Activated naive CD4-positive, alpha-beta T cell treated with anti-CD3 and anti-CD28 coated beads, Interleukin-2, amount 10 ng/mL, durations not matched to agents 7 days and 5 days (primary cell): Measurements from ENCODE around the gene BMP4.
A peak's percentile ranks its signal among the peaks of the same experiment; 100 is the strongest.

Experiments used
- CTCF ChIA-PET: fragments of 350-600 bp; sonication (Branson Sonifier 250); formaldehyde crosslinking; loops from one replicate; lab custom pipeline; 2021; ENCODE audit warnings: antibody characterized with exemption; lab: Charles Lee
- DNase-seq: peaks from one replicate; pipeline ENCODE4 v3.0.0-alpha.2; 2020
- H3K27ac Mint-ChIP-seq: one replicate; pipeline ENCODE4 v1.8.0; 2021; ENCODE audit warnings: mild to moderate bottlenecking, moderate library complexity, mixed read lengths
- H3K27me3 Mint-ChIP-seq: one replicate; pipeline ENCODE4 v1.8.0; 2021; ENCODE audit warnings: mild to moderate bottlenecking, mixed read lengths
- H3K36me3 Mint-ChIP-seq: one replicate; pipeline ENCODE4 v1.8.0; 2021; ENCODE audit warnings: mixed read lengths
- H3K4me1 Mint-ChIP-seq: one replicate; pipeline ENCODE4 v1.8.0; 2021; ENCODE audit warnings: mixed read lengths
- H3K4me3 Mint-ChIP-seq: one replicate; pipeline ENCODE4 v1.8.0; 2021; ENCODE audit warnings: mild to moderate bottlenecking, moderate library complexity, mixed read lengths
- H3K9me3 Mint-ChIP-seq: one replicate; pipeline ENCODE4 v1.8.0; 2021; ENCODE audit warnings: mixed read lengths

Gene BMP4

DNA sequence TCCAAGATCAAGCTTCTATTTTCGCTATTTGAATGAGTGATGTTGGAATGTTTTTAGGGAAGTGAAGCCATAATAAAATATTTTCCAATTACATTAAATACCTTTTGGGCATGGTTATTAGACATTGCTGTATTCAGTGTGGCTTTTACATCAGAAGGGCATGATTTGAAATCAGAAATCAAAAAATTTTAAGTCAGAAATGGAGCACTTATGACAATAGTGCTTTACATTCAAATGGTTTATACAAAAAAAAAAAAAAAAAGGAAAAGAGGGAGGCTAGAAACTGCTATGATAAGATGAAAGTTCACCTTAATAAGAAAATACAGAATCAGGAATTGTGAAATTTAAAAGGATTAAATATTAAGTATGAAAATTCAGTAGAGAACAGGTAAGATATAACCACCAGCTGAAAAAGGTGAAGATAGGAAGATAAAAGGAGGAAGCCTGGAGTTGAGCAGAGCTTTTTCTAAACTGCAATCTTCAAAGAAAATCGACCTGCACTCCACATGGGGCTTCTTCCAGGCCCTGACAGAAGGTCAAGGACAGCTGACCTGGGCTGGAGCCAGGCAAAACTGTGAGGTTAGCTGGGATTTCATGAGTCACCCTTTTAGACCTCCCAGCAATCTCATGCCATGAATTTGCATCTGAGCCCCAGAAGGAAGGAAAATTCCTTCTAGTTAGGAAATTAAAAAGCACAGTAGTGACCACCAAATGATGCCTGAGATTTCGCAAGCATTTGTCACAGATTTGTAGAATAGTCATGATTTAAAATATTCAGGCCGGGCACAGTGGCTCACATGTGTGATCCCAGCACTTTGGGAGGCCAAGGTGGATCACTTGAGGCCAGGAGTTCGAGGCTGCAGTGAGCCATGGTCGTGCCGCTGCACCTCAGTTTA is 23.4 kb upstream of the BMP4 start:
- no peaks in the 10 kb centered on the region for H3K4me1 Mint-ChIP-seq
- no peak overlapping the region for H3K27ac Mint-ChIP-seq
- CTCF ChIA-PET = no interaction called here

DNA sequence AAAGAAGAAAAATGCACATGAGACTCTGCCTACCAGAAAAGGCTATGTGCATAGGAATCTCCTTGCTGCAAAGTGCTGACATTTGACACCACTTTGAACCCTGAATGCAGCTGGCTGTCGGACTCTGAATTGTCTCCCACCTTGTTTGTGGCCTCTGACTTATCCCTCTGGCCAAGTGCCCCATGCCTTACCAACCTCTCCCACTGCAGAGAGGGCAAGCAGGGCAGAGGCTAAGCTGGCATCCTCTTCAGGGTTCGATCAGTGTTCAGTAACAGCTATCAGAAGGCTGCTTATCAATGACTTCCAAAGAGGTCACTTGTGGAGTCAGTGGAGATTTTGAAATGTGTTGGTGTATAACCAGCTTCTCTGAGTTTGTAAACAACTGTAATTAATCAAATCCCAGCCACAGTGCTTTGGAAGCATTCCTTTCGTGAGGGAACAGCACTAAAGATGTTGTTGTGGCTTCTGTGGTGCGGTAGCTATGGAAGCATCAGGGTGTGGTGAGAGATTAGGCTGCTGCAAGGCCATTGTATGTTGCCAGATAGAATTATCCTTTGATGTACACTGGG is 22.6 kb upstream of the BMP4 start:
- no peaks in the 10 kb centered on the region for H3K36me3 Mint-ChIP-seq
- CTCF ChIA-PET = no interaction called here
- DNase-seq = no peak
- H3K4me1 Mint-ChIP-seq = no peaks in the 10 kb centered on the region
- no peaks in the 10 kb centered on the region for H3K27me3 Mint-ChIP-seq
- H3K27ac Mint-ChIP-seq = no peak overlapping the region
- no peak overlapping the region for H3K4me3 Mint-ChIP-seq
- H3K9me3 Mint-ChIP-seq = no peaks in the 10 kb centered on the region

More for the DNA sequence above, 23.4 kb upstream of the BMP4 start:
- Mint-ChIP-seq H3K36me3 (no peaks in the 10 kb centered on the region), H3K9me3 (peaks cover 7% of the 10 kb centered on the region), H3K4me3 (no peak overlapping the region), H3K27me3 (no peaks in the 10 kb centered on the region)
- DNase-seq = no peak

DNA sequence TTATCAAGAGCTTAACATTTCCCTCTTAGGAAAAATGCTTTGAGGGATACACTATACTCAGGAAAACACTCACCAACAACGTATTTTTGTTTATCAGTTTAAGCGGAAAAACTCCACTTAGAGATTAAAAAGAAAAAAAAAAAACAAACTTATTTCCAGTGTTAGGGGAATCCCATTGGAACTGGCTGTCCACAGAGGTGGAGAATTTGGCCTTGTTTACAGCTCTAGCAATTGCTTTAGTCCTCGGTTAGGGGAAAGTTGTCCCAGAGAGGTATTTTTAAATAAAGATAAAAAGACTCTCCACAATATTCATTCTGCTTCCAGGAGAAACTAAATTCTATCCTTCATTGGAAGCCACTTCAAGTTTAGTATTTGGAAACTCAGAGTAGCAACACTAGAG is 21.6 kb upstream of the BMP4 start:
- Mint-ChIP-seq H3K4me3 (no peak overlapping the region), H3K27ac (no peak overlapping the region), H3K27me3 (no peaks in the 10 kb centered on the region), H3K4me1 (no peaks in the 10 kb centered on the region), H3K9me3 (no peaks in the 10 kb centered on the region), H3K36me3 (no peaks in the 10 kb centered on the region)
- CTCF ChIA-PET = no interaction called here
- DNase-seq = no peak

- H3K36me3 Mint-ChIP-seq = no peaks in the 10 kb centered on the region
- no peaks in the 10 kb centered on the region for H3K27me3 Mint-ChIP-seq
- CTCF ChIA-PET = no interaction called here
- no peak overlapping the region for H3K4me3 Mint-ChIP-seq
- no peaks in the 10 kb centered on the region for H3K9me3 Mint-ChIP-seq
- H3K4me1 Mint-ChIP-seq = no peaks in the 10 kb centered on the region
- no peak overlapping the region for H3K27ac Mint-ChIP-seq
- no peak for DNase-seq
Measured at GRCh38 chr14:53975444-53975843, 18.8 kb upstream of the BMP4 start.

GRCh38 chr14:53971521-53971920 is 14.9 kb upstream of the BMP4 start:
- Mint-ChIP-seq H3K4me3 (no peak overlapping the region), H3K27ac (no peak overlapping the region), H3K36me3 (no peaks in the 10 kb centered on the region), H3K4me1 (no peaks in the 10 kb centered on the region), H3K27me3 (no peaks in the 10 kb centered on the region), H3K9me3 (no peaks in the 10 kb centered on the region)
- CTCF ChIA-PET = no interaction called here
- no peak for DNase-seq

GRCh38 chr14:53969326-53969725 is 12.7 kb upstream of the BMP4 start:
- CTCF ChIA-PET = no interaction called here
- Mint-ChIP-seq H3K9me3 (no peaks in the 10 kb centered on the region), H3K27me3 (peaks cover 12% of the 10 kb centered on the region), H3K4me3 (no peak overlapping the region), H3K27ac (no peak overlapping the region), H3K4me1 (no peaks in the 10 kb centered on the region), H3K36me3 (no peaks in the 10 kb centered on the region)
- no peak for DNase-seq

GRCh38 chr14:53968726-53969125 is 12.1 kb upstream of the BMP4 start:
- no peak for DNase-seq
- Mint-ChIP-seq H3K27me3 (peaks cover 18% of the 10 kb centered on the region), H3K9me3 (no peaks in the 10 kb centered on the region), H3K27ac (no peak overlapping the region), H3K4me1 (no peaks in the 10 kb centered on the region), H3K36me3 (no peaks in the 10 kb centered on the region), H3K4me3 (no peak overlapping the region)
- CTCF ChIA-PET = no interaction called here

GRCh38 chr14:53967606-53968005 is 11.0 kb upstream of the BMP4 start:
- Mint-ChIP-seq H3K27me3 (peaks cover 30% of the 10 kb centered on the region), H3K4me3 (no peak overlapping the region), H3K36me3 (no peaks in the 10 kb centered on the region), H3K9me3 (no peaks in the 10 kb centered on the region), H3K27ac (no peak overlapping the region), H3K4me1 (peaks cover 4% of the 10 kb centered on the region)
- DNase-seq = no peak
- CTCF ChIA-PET = no interaction called here

GRCh38 chr14:53964249-53964648 is 7.6 kb upstream of the BMP4 start:
- H3K36me3 Mint-ChIP-seq = no peaks in the 10 kb centered on the region
- no peaks in the 10 kb centered on the region for H3K9me3 Mint-ChIP-seq
- DNase-seq = no peak
- H3K27me3 Mint-ChIP-seq = peaks cover 48% of the 10 kb centered on the region
- H3K27ac Mint-ChIP-seq = no peak overlapping the region
- H3K4me1 Mint-ChIP-seq = peaks cover 4% of the 10 kb centered on the region
- CTCF ChIA-PET = no interaction called here
- no peak overlapping the region for H3K4me3 Mint-ChIP-seq

GRCh38 chr14:53963320-53964227 is 6.9 kb upstream of the BMP4 start:
- peak; percentile 30 for DNase-seq
- CTCF ChIA-PET = interaction anchor here (0.6 kb wide), 1 partner anchor 1003 kb away, joined by 3 read pairs; no protein-coding TSS in a partner anchor
- H3K27me3 Mint-ChIP-seq = peaks cover 48% of the 10 kb centered on the region
- no peak overlapping the region for H3K4me3 Mint-ChIP-seq
- H3K4me1 Mint-ChIP-seq = peaks cover 4% of the 10 kb centered on the region
- H3K9me3 Mint-ChIP-seq = no peaks in the 10 kb centered on the region
- no peak overlapping the region for H3K27ac Mint-ChIP-seq
- no peaks in the 10 kb centered on the region for H3K36me3 Mint-ChIP-seq

- Mint-ChIP-seq H3K9me3 (no peaks in the 10 kb centered on the region), H3K4me3 (no peak overlapping the region), H3K27me3 (peaks cover 49% of the 10 kb centered on the region), H3K36me3 (no peaks in the 10 kb centered on the region), H3K4me1 (peaks cover 4% of the 10 kb centered on the region), H3K27ac (no peak overlapping the region)
- CTCF ChIA-PET = interaction anchor here (0.6 kb wide), 1 partner anchor 1002 kb away, joined by 3 read pairs; no protein-coding TSS in a partner anchor
- DNase-seq = no peak
Measured at GRCh38 chr14:53962953-53963319, 6.3 kb upstream of the BMP4 start.

GRCh38 chr14:53958628-53959027 is 2.0 kb upstream of the BMP4 start:
- H3K9me3 Mint-ChIP-seq = no peaks in the 10 kb centered on the region
- H3K4me3 Mint-ChIP-seq = no peak overlapping the region
- H3K27ac Mint-ChIP-seq = no peak overlapping the region
- peaks cover 5% of the 10 kb centered on the region for H3K36me3 Mint-ChIP-seq
- no peak for DNase-seq
- CTCF ChIA-PET = interaction anchor here (1.6 kb wide), 1 partner anchor 28 kb away, joined by 4 read pairs; no protein-coding TSS in a partner anchor
- peaks cover 73% of the 10 kb centered on the region for H3K27me3 Mint-ChIP-seq
- H3K4me1 Mint-ChIP-seq = peaks cover 40% of the 10 kb centered on the region

- Mint-ChIP-seq H3K4me3 (no peak overlapping the region), H3K27me3 (peaks cover 73% of the 10 kb centered on the region), H3K4me1 (peaks cover 43% of the 10 kb centered on the region), H3K36me3 (peaks cover 8% of the 10 kb centered on the region), H3K27ac (no peak overlapping the region), H3K9me3 (peaks cover 2% of the 10 kb centered on the region)
- CTCF ChIA-PET = no interaction called here
- DNase-seq = no peak
Measured at GRCh38 chr14:53957739-53958138, 1.1 kb upstream of the BMP4 start.
